Neural progenitor cell (in vitro differentiated cells): ENCODE data around the gene ZFPM1. TPM values are rescaled to one million over a fixed set of nuclear protein-coding genes. Genes with fewer than 3 reads are reported as not detected.

Source experiments
- DNase-seq: peaks from one replicate; pipeline ENCODE4 v3.0.0-alpha.2; 2016; ENCODE audit warnings: low spot score
- H2AFZ ChIP-seq: fragments of 200-600 bp; sonication (generic); replicated peaks from 2 replicates; pipeline ENCODE4 v1.6.1; 2016; ENCODE audit warnings: antibody characterized with exemption
- H3F3A ChIP-seq: fragments of 200-600 bp; sonication (generic); 2 replicates; pipeline ENCODE4 v1.6.1; 2016; ENCODE audit warnings: antibody characterized with exemption, low read depth
- H3K27ac ChIP-seq: fragments of 200-600 bp; sonication (generic); 2 replicates; pipeline ENCODE4 v1.5.1; 2016; ENCODE audit warnings: mild to moderate bottlenecking
- H3K27me3 ChIP-seq: fragments of 200-600 bp; sonication (generic); 2 replicates; pipeline ENCODE4 v1.6.1; 2016; ENCODE audit warnings: mild to moderate bottlenecking, moderate library complexity
- H3K36me3 ChIP-seq: fragments of 200-600 bp; sonication (generic); 2 replicates; pipeline ENCODE4 v1.5.1; 2016
- H3K4me1 ChIP-seq: fragments of 200-600 bp; sonication (generic); 2 replicates; pipeline ENCODE4 v1.6.1; 2016; ENCODE audit warnings: mixed run types
- H3K4me2 ChIP-seq: fragments of 200-600 bp; sonication (generic); 2 replicates; pipeline ENCODE4 v1.6.1; 2016
- H3K4me3 ChIP-seq: fragments of 200-600 bp; sonication (generic); 2 replicates; pipeline ENCODE4 v1.5.1; 2016
- H3K79me2 ChIP-seq: fragments of 200-600 bp; sonication (generic); 2 replicates; pipeline ENCODE4 v1.6.1; 2016; ENCODE audit warnings: low read depth
- H3K9ac ChIP-seq: fragments of 200-600 bp; sonication (generic); 2 replicates; pipeline ENCODE4 v1.6.1; 2016
- H3K9me3 ChIP-seq: fragments of 200-600 bp; sonication (generic); 2 replicates; pipeline ENCODE4 v1.5.1; 2016; ENCODE audit warnings: low read depth
- H4K20me1 ChIP-seq: fragments of 200-600 bp; sonication (generic); 2 replicates; pipeline ENCODE4 v1.6.1; 2016; ENCODE audit warnings: low read depth
- H3K27ac Mint-ChIP-seq: 3 replicates; pipeline ENCODE4 v1.8.0; 2021; ENCODE audit warnings: mixed read lengths
- H3K27me3 Mint-ChIP-seq: 2 replicates; pipeline ENCODE4 v1.8.0; 2022; ENCODE audit warnings: low read depth, mild to moderate bottlenecking, inconsistent platforms, moderate library complexity, mixed read lengths; ENCODE audit not compliant: insufficient read depth
- H3K36me3 Mint-ChIP-seq: 3 replicates; pipeline ENCODE4 v1.8.0; 2021; ENCODE audit warnings: mixed read lengths
- H3K4me1 Mint-ChIP-seq: 3 replicates; pipeline ENCODE4 v1.8.0; 2021; ENCODE audit warnings: mixed read lengths
- H3K4me3 Mint-ChIP-seq: 3 replicates; pipeline ENCODE4 v1.8.0; 2021; ENCODE audit warnings: mild to moderate bottlenecking, moderate library complexity, mixed read lengths
- H3K9me3 Mint-ChIP-seq: 3 replicates; pipeline ENCODE4 v1.8.0; 2020; ENCODE audit warnings: mixed read lengths
- CTCF ChIP-seq: fragments of 200-600 bp; sonication (generic); IDR thresholded peaks from 2 replicates; pipeline ENCODE4 v1.5.1; 2017; ENCODE audit warnings: antibody characterized with exemption, mild to moderate bottlenecking
- EZH2 ChIP-seq: fragments of 200-600 bp; sonication (generic); IDR thresholded peaks from 2 replicates; pipeline ENCODE4 v1.6.1; 2017; ENCODE audit warnings: antibody characterized with exemption, mild to moderate bottlenecking, moderate library complexity
- EZH2phosphoT487 ChIP-seq: fragments of 200-600 bp; sonication (generic); IDR thresholded peaks from 2 replicates; pipeline ENCODE4 v1.6.1; 2017; ENCODE audit warnings: antibody characterized with exemption
- total RNA-seq: library from RNA; depleted of rRNA; stranded (reverse); fragments of >200 nt; gene quantifications from 2 replicates; pipeline ENCODE4 v1.2.3, GENCODE V29; 2015; ENCODE audit warnings: low replicate concordance

The ZFPM1 gene
- total RNA-seq, 1 donor from 2014 or later: 0.36 TPM

- H3F3A ChIP-seq: no peaks in the 10 kb centered on the region
- no peaks in the 10 kb centered on the region for H3K36me3 ChIP-seq
- no peak for DNase-seq
- H3K9ac ChIP-seq: no peak overlapping the region
- Mint-ChIP-seq H3K27ac (no peak overlapping the region), H3K36me3 (no peaks in the 10 kb centered on the region), H3K4me3 (no peak overlapping the region), H3K27me3 (peaks cover 2% of the 10 kb centered on the region), H3K9me3 (no peaks in the 10 kb centered on the region), H3K4me1 (no peaks in the 10 kb centered on the region)
- H3K4me2 ChIP-seq: no peak overlapping the region
- no peaks in the 10 kb centered on the region for H3K79me2 ChIP-seq
- no peak overlapping the region for H2AFZ ChIP-seq
- H3K27ac ChIP-seq: no peak overlapping the region
- no peak for TF ChIP-seq CTCF
- no peak for TF ChIP-seq EZH2phosphoT487
- no peak for TF ChIP-seq EZH2
- no peaks in the 10 kb centered on the region for H3K9me3 ChIP-seq
- H3K27me3 ChIP-seq: no peaks in the 10 kb centered on the region
- no peaks in the 10 kb centered on the region for H4K20me1 ChIP-seq
- H3K4me1 ChIP-seq: no peaks in the 10 kb centered on the region
- H3K4me3 ChIP-seq: no peak overlapping the region
Observed at GRCh38 chr16:88430185-88430523, 22.9 kb upstream of the ZFPM1 start.

DNA sequence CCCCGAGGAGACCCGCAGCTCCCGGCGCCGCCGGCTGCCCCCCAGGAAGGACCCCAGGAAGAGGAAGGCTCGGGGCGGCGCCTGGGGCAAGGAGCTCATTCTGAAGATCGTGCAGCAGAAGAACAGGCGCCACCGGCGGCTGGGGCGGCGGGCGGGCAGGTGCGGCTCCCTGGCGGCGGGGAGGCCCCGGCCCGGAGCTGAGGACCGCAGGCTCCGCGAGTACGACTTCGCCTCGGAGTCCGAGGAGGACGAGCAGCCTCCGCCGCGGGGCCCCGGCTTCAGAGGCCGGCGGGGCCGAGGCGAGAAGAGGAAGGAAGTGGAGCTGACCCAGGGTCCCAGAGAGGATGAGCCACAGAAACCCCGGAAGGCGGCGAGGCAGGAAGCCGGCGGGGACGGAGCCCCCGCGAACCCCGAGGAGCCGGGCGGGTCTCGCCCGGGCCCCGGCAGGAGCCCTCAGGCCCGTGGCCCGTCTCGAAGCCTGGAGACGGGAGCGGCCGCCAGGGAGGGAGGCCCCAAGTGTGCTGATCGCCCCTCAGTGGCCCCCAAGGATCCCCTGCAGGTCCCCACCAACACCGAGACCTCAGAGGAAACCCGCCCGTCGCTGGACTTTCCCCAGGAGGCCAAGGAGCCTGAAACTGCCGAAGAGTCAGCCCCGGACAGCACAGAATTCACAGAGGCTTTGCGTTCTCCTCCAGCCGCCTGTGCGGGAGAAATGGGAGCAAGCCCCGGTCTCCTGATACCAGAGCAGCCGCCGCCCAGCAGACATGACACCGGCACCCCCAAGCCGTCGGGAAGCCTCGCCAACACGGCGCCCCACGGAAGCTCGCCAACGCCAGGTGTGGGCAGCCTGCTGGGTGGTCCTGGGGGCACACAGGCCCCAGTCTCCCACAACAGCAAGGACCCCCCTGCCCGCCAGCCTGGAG is 22.3 kb upstream of the ZFPM1 start:
- Mint-ChIP-seq H3K27ac (no peak overlapping the region), H3K9me3 (no peaks in the 10 kb centered on the region), H3K27me3 (peaks cover 4% of the 10 kb centered on the region), H3K4me1 (no peaks in the 10 kb centered on the region), H3K36me3 (no peaks in the 10 kb centered on the region), H3K4me3 (no peak overlapping the region)
- H3F3A ChIP-seq: no peaks in the 10 kb centered on the region
- no peaks in the 10 kb centered on the region for H3K27me3 ChIP-seq
- H3K9ac ChIP-seq: no peak overlapping the region
- TF ChIP-seq CTCF (no peak), EZH2 (no peak), EZH2phosphoT487 (no peak)
- no peaks in the 10 kb centered on the region for H4K20me1 ChIP-seq
- no peak overlapping the region for H3K4me2 ChIP-seq
- H3K27ac ChIP-seq: no peak overlapping the region
- no peak overlapping the region for H2AFZ ChIP-seq
- no peak overlapping the region for H3K4me3 ChIP-seq
- H3K4me1 ChIP-seq: no peaks in the 10 kb centered on the region
- H3K79me2 ChIP-seq: no peaks in the 10 kb centered on the region
- H3K9me3 ChIP-seq: no peaks in the 10 kb centered on the region
- DNase-seq: no peak
- H3K36me3 ChIP-seq: no peaks in the 10 kb centered on the region

DNA sequence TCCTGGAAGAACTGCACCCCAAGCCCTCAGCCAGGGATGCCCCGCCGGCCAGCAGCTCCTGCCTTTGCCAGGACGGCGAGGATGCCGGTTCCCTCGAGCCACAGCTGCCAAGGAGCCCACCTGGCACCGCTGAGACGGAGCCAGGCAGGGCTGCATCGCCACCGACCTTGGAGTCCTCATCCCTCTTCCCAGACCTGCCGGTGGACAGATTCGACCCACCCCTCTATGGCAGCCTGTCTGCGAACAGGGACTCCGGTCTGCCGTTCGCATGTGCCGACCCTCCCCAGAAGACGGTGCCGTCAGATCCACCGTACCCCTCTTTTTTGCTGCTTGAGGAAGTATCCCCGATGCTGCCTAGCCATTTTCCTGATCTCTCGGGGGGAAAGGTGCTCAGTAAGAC is 21.4 kb upstream of the ZFPM1 start:
- H3K4me1 Mint-ChIP-seq: no peaks in the 10 kb centered on the region
- H3K9ac ChIP-seq: no peak overlapping the region
- H3K4me3 Mint-ChIP-seq: no peak overlapping the region
- H3K36me3 ChIP-seq: no peaks in the 10 kb centered on the region
- no peaks in the 10 kb centered on the region for H3K4me1 ChIP-seq
- H2AFZ ChIP-seq: no peak overlapping the region
- no peaks in the 10 kb centered on the region for H3F3A ChIP-seq
- no peaks in the 10 kb centered on the region for H3K27me3 ChIP-seq
- peaks cover 4% of the 10 kb centered on the region for H3K27me3 Mint-ChIP-seq
- TF ChIP-seq EZH2 (no peak), CTCF (no peak), EZH2phosphoT487 (no peak)
- H3K9me3 Mint-ChIP-seq: no peaks in the 10 kb centered on the region
- no peaks in the 10 kb centered on the region for H4K20me1 ChIP-seq
- H3K4me3 ChIP-seq: no peak overlapping the region
- DNase-seq: no peak
- no peaks in the 10 kb centered on the region for H3K36me3 Mint-ChIP-seq
- no peak overlapping the region for H3K27ac Mint-ChIP-seq
- H3K9me3 ChIP-seq: no peaks in the 10 kb centered on the region
- no peaks in the 10 kb centered on the region for H3K79me2 ChIP-seq
- no peak overlapping the region for H3K27ac ChIP-seq
- H3K4me2 ChIP-seq: no peak overlapping the region
